Measurements from ENCODE around the gene OPRM1.

- no peak for TF ChIP-seq ZFX (IDR thresholded peaks at IDR 0.05)
- no peak for TF ChIP-seq CTCF (conservative IDR thresholded peaks at IDR 0.05)
These were observed 228.6 kb downstream of the OPRM1 start for GRCh38 chr6:154267508-154268106.
